Measurements from ENCODE around the gene PIEZO1. TPM values are rescaled to one million over a fixed set of nuclear protein-coding genes. Genes with fewer than 3 reads are reported as not detected.

PIEZO1 gene
- total and polyA plus RNA-seq, 9 of the 15 experiments (the other 6 are each of a cell fraction or from before 2014, with no cell fraction given) = 3.6 to 432 (median 131) TPM

GRCh38 chr16:88811769-88812512 lies 26.9 kb upstream of the PIEZO1 start, which contains the start of gene APRT (continued):
- TF ChIP-seq RCOR1 (IDR thresholded peaks at IDR 0.05; ENCODE audit: borderline replicate concordance in 1 of 2, low read depth in 2 of 2, low read length in 2 of 2) (peak in 1 of 2 experiments; percentile 40; a peak in 1 of 4 replicates), DMBX1 (CRISPR knock-in tag; IDR thresholded peaks at IDR 0.05; ENCODE audit: borderline replicate concordance) (no peak), ARNT (IDR thresholded peaks at IDR 0.05) (no peak), MTA1 (IDR thresholded peaks at IDR 0.05; ENCODE audit: borderline replicate concordance) (peak; percentile 70; the same call in 1 of the 2 replicates), ESRRB (CRISPR knock-in tag; IDR thresholded peaks at IDR 0.05; ENCODE audit: borderline replicate concordance) (no peak), MEIS2 (IDR thresholded peaks at IDR 0.05; ENCODE audit: partially characterized antibody) (peak; percentile 35), RNF2 (IDR thresholded peaks at IDR 0.05) (peak; percentile 85), RREB1 (CRISPR knock-in tag; IDR thresholded peaks at IDR 0.05) (peak; percentile 12; the same call in 1 of the 2 replicates), PML (IDR thresholded peaks at IDR 0.05; ENCODE audit: low read length) (peak; percentile 22; the same call in 1 of the 2 replicates), BHLHE40 (IDR thresholded peaks at IDR 0.05; ENCODE audit: low read length) (peak; percentile 46; the same call in 1 of the 2 replicates), ATF7 (IDR thresholded peaks at IDR 0.05) (peak; percentile 73), KLF13 (tag; IDR thresholded peaks at IDR 0.05; ENCODE audit: borderline replicate concordance, low read depth) (peak; percentile 87), KLF1 (tag; IDR thresholded peaks at IDR 0.05) (peak; percentile 88), E2F3 (CRISPR knock-in tag; IDR thresholded peaks at IDR 0.05) (peak; percentile 60; the same call in 1 of the 2 replicates), FOXK2 (conservative IDR thresholded peaks at IDR 0.05 in 1 of 2, IDR thresholded peaks at IDR 0.05 in 1 of 2; ENCODE audit: low read depth in 2 of 2) (peak in 1 of 2 experiments; percentile 14; a peak in 1 of 4 replicates)
- TF ChIP-seq, protein P1, sequence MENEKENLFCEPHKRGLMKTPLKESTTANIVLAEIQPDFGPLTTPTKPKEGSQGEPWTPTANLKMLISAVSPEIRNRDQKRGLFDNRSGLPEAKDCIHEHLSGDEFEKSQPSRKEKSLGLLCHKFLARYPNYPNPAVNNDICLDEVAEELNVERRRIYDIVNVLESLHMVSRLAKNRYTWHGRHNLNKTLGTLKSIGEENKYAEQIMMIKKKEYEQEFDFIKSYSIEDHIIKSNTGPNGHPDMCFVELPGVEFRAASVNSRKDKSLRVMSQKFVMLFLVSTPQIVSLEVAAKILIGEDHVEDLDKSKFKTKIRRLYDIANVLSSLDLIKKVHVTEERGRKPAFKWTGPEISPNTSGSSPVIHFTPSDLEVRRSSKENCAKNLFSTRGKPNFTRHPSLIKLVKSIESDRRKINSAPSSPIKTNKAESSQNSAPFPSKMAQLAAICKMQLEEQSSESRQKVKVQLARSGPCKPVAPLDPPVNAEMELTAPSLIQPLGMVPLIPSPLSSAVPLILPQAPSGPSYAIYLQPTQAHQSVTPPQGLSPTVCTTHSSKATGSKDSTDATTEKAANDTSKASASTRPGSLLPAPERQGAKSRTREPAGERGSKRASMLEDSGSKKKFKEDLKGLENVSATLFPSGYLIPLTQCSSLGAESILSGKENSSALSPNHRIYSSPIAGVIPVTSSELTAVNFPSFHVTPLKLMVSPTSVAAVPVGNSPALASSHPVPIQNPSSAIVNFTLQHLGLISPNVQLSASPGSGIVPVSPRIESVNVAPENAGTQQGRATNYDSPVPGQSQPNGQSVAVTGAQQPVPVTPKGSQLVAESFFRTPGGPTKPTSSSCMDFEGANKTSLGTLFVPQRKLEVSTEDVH (IDR thresholded peaks at IDR 0.05; ENCODE audit: low read depth, partially characterized antibody) = peak; percentile 43
- TF ChIP-seq, protein P2, sequence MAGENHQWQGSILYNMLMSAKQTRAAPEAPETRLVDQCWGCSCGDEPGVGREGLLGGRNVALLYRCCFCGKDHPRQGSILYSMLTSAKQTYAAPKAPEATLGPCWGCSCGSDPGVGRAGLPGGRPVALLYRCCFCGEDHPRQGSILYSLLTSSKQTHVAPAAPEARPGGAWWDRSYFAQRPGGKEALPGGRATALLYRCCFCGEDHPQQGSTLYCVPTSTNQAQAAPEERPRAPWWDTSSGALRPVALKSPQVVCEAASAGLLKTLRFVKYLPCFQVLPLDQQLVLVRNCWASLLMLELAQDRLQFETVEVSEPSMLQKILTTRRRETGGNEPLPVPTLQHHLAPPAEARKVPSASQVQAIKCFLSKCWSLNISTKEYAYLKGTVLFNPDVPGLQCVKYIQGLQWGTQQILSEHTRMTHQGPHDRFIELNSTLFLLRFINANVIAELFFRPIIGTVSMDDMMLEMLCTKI (IDR thresholded peaks at IDR 0.05; ENCODE audit: partially characterized antibody) = no peak
